Natural killer cell (primary cell): Measurements from ENCODE around the gene FGR. TPM values are rescaled to one million over a fixed set of nuclear protein-coding genes. Genes with fewer than 3 reads are reported as not detected.
"Not testable (repeated sequence)": the region's sequence is repeated elsewhere in the genome, so short reads cannot be mapped to it uniquely, and the experiment has no call there.

ENCODE experiments used
- ATAC-seq, 3 donors: fragments of 150-1000 bp in 2 of 3; fragments of 200-7000 bp in 1 of 3; cut with Tn5 transposase; 1 replicate in 1 of 3; 2 replicates in 2 of 3; pipeline ENCODE4 v1.10.0; 2021; ENCODE audit warnings: mild to moderate bottlenecking in 2 of 3, moderate library complexity in 2 of 3
- DNase-seq, 2 donors: peaks; one replicate each; pipeline versions ENCODE4 v3.0.0 to v3.0.0-alpha.2; 2013 to 2021; ENCODE audit warnings: mixed read lengths in 1 of 2
- H3K27ac ChIP-seq: one replicate; pipeline ENCODE4 v1.5.1; 2013; ENCODE audit warnings: mild to moderate bottlenecking, low read length
- H3K27me3 ChIP-seq: one replicate; pipeline ENCODE4 v1.6.1; 2013; ENCODE audit warnings: low read length; ENCODE audit not compliant: control insufficient read depth, insufficient read depth
- H3K36me3 ChIP-seq: one replicate; pipeline ENCODE4 v1.6.1; 2013; ENCODE audit warnings: low read length; ENCODE audit not compliant: control insufficient read depth, insufficient read depth
- H3K4me1 ChIP-seq: one replicate; pipeline ENCODE4 v1.6.1; 2013; ENCODE audit warnings: low read length; ENCODE audit not compliant: control insufficient read depth, insufficient read depth
- H3K4me3 ChIP-seq: one replicate; pipeline ENCODE4 v1.5.1; 2013; ENCODE audit warnings: low read length
- H3K9me3 ChIP-seq: one replicate; pipeline ENCODE4 v1.6.1; 2013; ENCODE audit warnings: low read length; ENCODE audit not compliant: control insufficient read depth, insufficient read depth
- H3K27ac Mint-ChIP-seq, 2 donors: one replicate each; pipeline ENCODE4 v1.8.0; 2022; ENCODE audit warnings: mild to moderate bottlenecking in 2 of 2, mixed read lengths in 2 of 2, moderate library complexity in 1 of 2
- H3K27me3 Mint-ChIP-seq, 2 donors: one replicate each; pipeline ENCODE4 v1.8.0; 2022; ENCODE audit warnings: low read depth in 2 of 2, mixed read lengths in 2 of 2
- H3K36me3 Mint-ChIP-seq: one replicate; pipeline ENCODE4 v1.8.0; 2022; ENCODE audit warnings: mixed read lengths
- H3K4me1 Mint-ChIP-seq, 2 donors: one replicate each; pipeline ENCODE4 v1.8.0; 2022; ENCODE audit warnings: mixed read lengths in 2 of 2
- H3K4me3 Mint-ChIP-seq: one replicate; pipeline ENCODE4 v1.8.0; 2022; ENCODE audit warnings: mild to moderate bottlenecking, moderate library complexity, mixed read lengths
- H3K9me3 Mint-ChIP-seq, 2 donors: one replicate each; pipeline ENCODE4 v1.8.0; 2022; ENCODE audit warnings: mixed read lengths in 2 of 2
- CTCF ChIP-seq: fragments of 200-600 bp; IDR thresholded peaks from one replicate; pipeline ENCODE4 v1.8.0; 2022; ENCODE audit warnings: antibody characterized with exemption
- WGBS: methylation state at CpG from one replicate; pipeline ENCODE4 v1.1.7; 2013; ENCODE audit warnings: missing lambda C conversion rate; ENCODE audit not compliant: insufficient coverage; 5-methylcytosine and 5-hydroxymethylcytosine counted together
- intact Hi-C: fragments of 100-400 bp; cut with micrococcal nuclease; formaldehyde crosslinking; loops from one replicate; pipeline ENCODE4 v1.14.2; 2022
- total RNA-seq, 4 donors: library from RNA; stranded (reverse); fragments of 120-200 nt in 1 of 4; gene quantifications; one replicate each; pipeline versions ENCODE4 v1.2.3 to v1.2.4, GENCODE V29; 2013 to 2022

Gene FGR
- total RNA-seq, 3 donors from 2014 or later (not counting 1 experiment from before 2014, with no cell fraction given) = 353 to 452 (median 362) TPM

- Histone ChIP-seq H3K9me3 (no peaks in the 10 kb centered on the region), H3K4me3 (no peak overlapping the region), H3K4me1 (peaks cover 97% of the 10 kb centered on the region), H3K27me3 (no peaks in the 10 kb centered on the region), H3K36me3 (peaks cover 67% of the 10 kb centered on the region), H3K27ac (peak overlapping the region; percentile 0)
- Mint-ChIP-seq H3K4me1 (peaks cover 55% of the 10 kb centered on the region in 2 donors), H3K27me3 (no peaks in the 10 kb centered on the region), H3K4me3 (peak overlapping the region; percentile 59), H3K27ac (peak overlapping the region in 1 of 2 donors; percentile 82), H3K36me3 (no peaks in the 10 kb centered on the region), H3K9me3 (no peaks in the 10 kb centered on the region)
- TF ChIP-seq CTCF = no peak
- intact Hi-C loops = no loop called here
- WGBS = 94% methylated on average over 6 of the region's 7 CpGs
- ATAC-seq (no peak), DNase-seq (no peak)
These were observed 13.7 kb downstream of the FGR start for GRCh38 chr1:27621051-27621920.

- H3K27me3 Mint-ChIP-seq, H3K4me3 ChIP-seq, DNase-seq, H3K9me3 Mint-ChIP-seq, H3K36me3 Mint-ChIP-seq, H3K27me3 ChIP-seq, H3K9me3 ChIP-seq, ATAC-seq: not testable (repeated sequence)
- Mint-ChIP-seq H3K4me3 (peak overlapping the region; percentile 51), H3K4me1 (peaks cover 56 to 63% of the 10 kb centered on the region in 2 donors), H3K27ac (peak overlapping the region in 1 of 2 donors; percentile 82)
- 90% methylated on average over 7 of the region's 7 CpGs for WGBS
- intact Hi-C loops = loop anchor here (2.0 kb wide), 2 partner anchors 13 to 43 kb away; no protein-coding TSS in a partner anchor
- peaks cover 81% of the 10 kb centered on the region for H3K36me3 ChIP-seq
- peak overlapping the region; percentile 86 for H3K27ac ChIP-seq
- peaks cover 97% of the 10 kb centered on the region for H3K4me1 ChIP-seq
These were observed 15.1 kb downstream of the FGR start for GRCh38 chr1:27619782-27620438.

GRCh38 chr1:27618341-27619082, 16.5 kb downstream of the FGR start:
- ATAC-seq = peak; percentile 77 to 92 (median 89)
- peak overlapping the region; percentile 86 for H3K27ac ChIP-seq
- Mint-ChIP-seq H3K36me3 (no peaks in the 10 kb centered on the region), H3K27me3 (no peaks in the 10 kb centered on the region), H3K9me3 (no peaks in the 10 kb centered on the region), H3K4me1 (peaks cover 60 to 75% of the 10 kb centered on the region in 2 donors), H3K27ac (peak overlapping the region in 1 of 2 donors; percentile 82), H3K4me3 (peak overlapping the region; percentile 74)
- no peak overlapping the region for H3K4me3 ChIP-seq
- intact Hi-C loops = loop anchor here (1.0 to 2.0 kb wide), 3 partner anchors 11 to 44 kb away; no protein-coding TSS in a partner anchor
- DNase-seq = peak in 1 of 2 donors; percentile 83
- H3K4me1 ChIP-seq = peaks cover 94% of the 10 kb centered on the region
- 11% methylated on average over 14 of the region's 14 CpGs for WGBS
- no peak for TF ChIP-seq CTCF
- H3K27me3 ChIP-seq = no peaks in the 10 kb centered on the region
- no peaks in the 10 kb centered on the region for H3K9me3 ChIP-seq
- peaks cover 82% of the 10 kb centered on the region for H3K36me3 ChIP-seq
